Testis (tissue), 3 donors: ENCODE measurements around the gene KRTAP16-1. TPM values are rescaled to one million over a fixed set of nuclear protein-coding genes. Genes with fewer than 3 reads are reported as not detected.

ENCODE experiments used
- DNase-seq: peaks from one replicate; pipeline ENCODE4 v3.0.0-alpha.2; 2019
- H3K27ac ChIP-seq, 2 donors: fragments of 200-600 bp; sonication (generic); one replicate each; pipeline ENCODE4 v1.5.1; 2019
- H3K27me3 ChIP-seq: fragments of 200-600 bp; sonication (generic); one replicate; pipeline ENCODE4 v1.5.1; 2019
- H3K36me3 ChIP-seq: fragments of 200-600 bp; sonication (generic); one replicate; pipeline ENCODE4 v1.5.1; 2017; ENCODE audit warnings: low read depth; ENCODE audit errors: missing control alignments
- H3K4me1 ChIP-seq: fragments of 200-600 bp; sonication (generic); one replicate; pipeline ENCODE4 v1.5.1; 2019
- H3K4me3 ChIP-seq, 2 donors: fragments of 200-600 bp; sonication (generic); one replicate each; pipeline ENCODE4 v1.5.1; 2017 to 2019
- H3K9me3 ChIP-seq: fragments of 200-600 bp; sonication (generic); one replicate; pipeline ENCODE4 v1.5.1; 2017
- POLR2A ChIP-seq: fragments of 450-650 bp; IDR thresholded peaks from one replicate; pipeline ENCODE4 v1.6.1; 2017; ENCODE audit warnings: antibody characterized with exemption, mild to moderate bottlenecking, moderate library complexity
- WGBS, 2 donors: methylation state at CpG; one replicate each; pipeline ENCODE4 v1.1.5; 2018; 5-methylcytosine and 5-hydroxymethylcytosine counted together
- intact Hi-C: fragments of 100-400 bp; cut with DNase I; formaldehyde crosslinking; loops from one replicate; pipeline ENCODE4 v1.15.1; 2023; ENCODE audit warnings: low total_unique reads
- polyA plus RNA-seq: library from polyadenylated mRNA; stranded (reverse); fragments of 350-450 nt; fragmentation: Illumina TruSeq; extraction: RNeasy Lipid Tissue Mini Kit (QIAGEN cat#74804); gene quantifications from one replicate; pipeline ENCODE4 v1.2.3, GENCODE V29; 2014; ENCODE audit warnings: low read depth, low replicate concordance; ENCODE audit not compliant: insufficient read depth
- total RNA-seq, 2 donors: library from RNA; depleted of rRNA; stranded (reverse); fragments of >200 nt; gene quantifications; one replicate each; pipeline ENCODE4 v1.2.3, GENCODE V29; 2016
- TF ChIP-seq, protein P1 (sequence below), 3 experiments: fragments of 450-650 bp in 2 of 3; fragments of 200-600 bp in 1 of 3; sonication (generic) in 1 of 3; IDR thresholded peaks; one replicate each; pipeline ENCODE4 v1.5.1; 2016 to 2019; ENCODE audit warnings: antibody characterized with exemption in 3 of 3, mild to moderate bottlenecking in 2 of 3, moderate library complexity in 1 of 3

The KRTAP16-1 gene
- total and polyA plus RNA-seq, 3 donors from 2014 or later: not detected

DNA sequence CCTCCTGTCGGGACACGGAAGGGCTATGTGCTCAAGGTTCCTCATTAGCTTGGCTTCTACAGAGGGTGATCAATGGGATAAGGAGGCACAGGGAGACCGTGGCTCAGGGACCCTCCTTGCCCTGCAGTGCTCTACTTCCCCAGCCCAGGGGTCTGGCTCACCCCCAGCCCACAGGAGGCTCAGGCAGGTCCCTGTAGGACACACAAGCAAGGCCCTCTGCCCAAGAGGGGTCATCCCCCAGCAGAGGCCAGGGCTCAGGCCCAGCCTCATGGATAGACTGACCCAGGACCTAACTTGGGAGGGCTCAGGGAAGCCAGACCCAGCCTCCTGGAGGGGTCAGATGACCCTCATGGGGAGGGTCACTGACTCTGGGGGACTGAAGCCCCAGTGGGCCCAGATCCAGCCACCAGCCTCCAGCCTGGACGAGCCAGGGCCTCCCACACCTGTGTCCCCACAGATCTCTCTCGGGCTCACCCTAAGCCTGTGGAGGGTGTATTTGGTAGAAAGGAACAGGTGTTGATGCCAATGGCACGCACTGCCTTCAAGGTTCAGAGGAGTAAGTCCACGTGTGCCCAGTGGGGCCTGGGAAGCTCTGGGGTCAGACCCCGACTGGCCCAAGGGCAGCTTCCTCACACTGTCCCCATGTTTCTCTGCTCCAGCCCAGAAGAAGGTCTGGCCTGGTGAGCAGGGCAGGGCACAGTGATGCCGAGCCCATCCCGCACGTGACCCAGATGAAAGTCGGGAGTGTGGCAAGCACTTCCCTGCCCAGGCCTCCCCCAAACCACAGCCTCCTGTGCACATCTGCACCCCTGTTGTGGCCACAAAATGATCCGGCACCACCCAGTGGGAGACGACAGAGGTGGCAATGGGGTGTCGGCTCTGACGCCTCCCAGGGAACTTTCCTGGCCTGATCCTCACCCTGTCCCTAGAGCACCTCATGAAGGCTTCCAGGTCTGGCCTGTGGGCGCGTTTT is 17.4 kb upstream of the KRTAP16-1 start:
- DNase-seq: no peak
- H3K27ac ChIP-seq: no peak overlapping the region
- intact Hi-C loops: loop anchor here (10.0 kb wide), 1 partner anchor 422 kb away; no protein-coding TSS in a partner anchor
- no peaks in the 10 kb centered on the region for H3K36me3 ChIP-seq
- no peaks in the 10 kb centered on the region for H3K9me3 ChIP-seq
- no peaks in the 10 kb centered on the region for H3K27me3 ChIP-seq
- TF ChIP-seq, protein P1, sequence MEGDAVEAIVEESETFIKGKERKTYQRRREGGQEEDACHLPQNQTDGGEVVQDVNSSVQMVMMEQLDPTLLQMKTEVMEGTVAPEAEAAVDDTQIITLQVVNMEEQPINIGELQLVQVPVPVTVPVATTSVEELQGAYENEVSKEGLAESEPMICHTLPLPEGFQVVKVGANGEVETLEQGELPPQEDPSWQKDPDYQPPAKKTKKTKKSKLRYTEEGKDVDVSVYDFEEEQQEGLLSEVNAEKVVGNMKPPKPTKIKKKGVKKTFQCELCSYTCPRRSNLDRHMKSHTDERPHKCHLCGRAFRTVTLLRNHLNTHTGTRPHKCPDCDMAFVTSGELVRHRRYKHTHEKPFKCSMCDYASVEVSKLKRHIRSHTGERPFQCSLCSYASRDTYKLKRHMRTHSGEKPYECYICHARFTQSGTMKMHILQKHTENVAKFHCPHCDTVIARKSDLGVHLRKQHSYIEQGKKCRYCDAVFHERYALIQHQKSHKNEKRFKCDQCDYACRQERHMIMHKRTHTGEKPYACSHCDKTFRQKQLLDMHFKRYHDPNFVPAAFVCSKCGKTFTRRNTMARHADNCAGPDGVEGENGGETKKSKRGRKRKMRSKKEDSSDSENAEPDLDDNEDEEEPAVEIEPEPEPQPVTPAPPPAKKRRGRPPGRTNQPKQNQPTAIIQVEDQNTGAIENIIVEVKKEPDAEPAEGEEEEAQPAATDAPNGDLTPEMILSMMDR (IDR thresholded peaks at IDR 0.05): no peak
- no peak for TF ChIP-seq POLR2A
- WGBS, 2 donors: 85 to 91% methylated on average over 10 to 18 of the region's 18 CpGs
- H3K4me3 ChIP-seq: no peak overlapping the region
- H3K4me1 ChIP-seq: no peaks in the 10 kb centered on the region

DNA sequence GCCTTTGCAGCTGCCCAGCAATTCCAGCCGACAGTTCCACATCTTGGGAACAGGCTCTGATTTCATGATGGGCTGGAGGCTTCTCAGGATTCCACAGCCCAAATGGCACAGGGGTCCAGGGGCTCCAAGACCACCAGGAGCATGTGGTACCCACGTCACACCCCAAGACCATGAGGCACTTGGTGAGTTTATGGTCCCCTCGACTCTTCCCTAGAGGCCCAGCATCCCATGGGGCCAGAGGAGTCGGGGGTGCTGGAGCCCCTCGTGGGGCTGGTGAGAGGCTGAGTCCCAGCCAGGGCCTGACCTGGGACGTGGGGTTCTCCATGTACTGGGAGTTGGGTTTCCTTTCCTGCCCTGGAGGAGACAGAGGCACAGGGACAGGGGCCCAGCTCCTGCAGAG is 16.5 kb upstream of the KRTAP16-1 start:
- Histone ChIP-seq H3K36me3 (no peaks in the 10 kb centered on the region), H3K27ac (no peak overlapping the region), H3K4me3 (no peak overlapping the region), H3K27me3 (no peaks in the 10 kb centered on the region), H3K9me3 (no peaks in the 10 kb centered on the region), H3K4me1 (no peaks in the 10 kb centered on the region)
- no peak for DNase-seq
- intact Hi-C loops: loop anchor here (10.0 kb wide), 1 partner anchor 421 kb away; no protein-coding TSS in a partner anchor
- TF ChIP-seq, protein P1 (IDR thresholded peaks at IDR 0.05): no peak
- no peak for TF ChIP-seq POLR2A
- WGBS, 2 donors: 95 to 100% methylated on average over 1 to 6 of the region's 6 CpGs

DNA sequence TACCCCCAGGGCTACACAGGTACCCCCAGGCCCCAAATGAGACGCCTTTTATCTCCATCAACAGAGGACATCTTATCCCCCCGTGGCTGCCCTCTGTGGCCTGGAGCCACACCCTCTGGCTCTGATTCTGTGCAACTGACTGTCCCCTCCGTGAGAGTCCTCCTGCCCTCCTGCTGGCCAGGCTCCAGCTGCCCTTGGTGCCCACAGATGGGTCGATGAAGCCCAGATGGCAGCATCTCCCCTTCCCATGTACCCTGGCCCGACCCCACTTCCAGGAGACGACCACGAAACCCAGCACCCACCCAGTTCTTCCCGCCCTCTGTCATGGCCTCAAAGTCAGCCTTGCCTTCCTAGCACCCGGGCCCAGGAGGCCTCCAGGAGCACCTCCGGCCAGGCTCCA is 16.0 kb upstream of the KRTAP16-1 start:
- DNase-seq: no peak
- no peaks in the 10 kb centered on the region for H3K36me3 ChIP-seq
- intact Hi-C loops: loop anchor here (10.0 kb wide), 1 partner anchor 420 kb away; no protein-coding TSS in a partner anchor
- no peak overlapping the region for H3K27ac ChIP-seq
- 89 to 93% methylated on average over 3 to 10 of the region's 10 CpGs for WGBS, 2 donors
- H3K27me3 ChIP-seq: no peaks in the 10 kb centered on the region
- no peaks in the 10 kb centered on the region for H3K9me3 ChIP-seq
- no peaks in the 10 kb centered on the region for H3K4me1 ChIP-seq
- TF ChIP-seq, protein P1 (IDR thresholded peaks at IDR 0.05): no peak
- no peak for TF ChIP-seq POLR2A
- no peak overlapping the region for H3K4me3 ChIP-seq

DNA sequence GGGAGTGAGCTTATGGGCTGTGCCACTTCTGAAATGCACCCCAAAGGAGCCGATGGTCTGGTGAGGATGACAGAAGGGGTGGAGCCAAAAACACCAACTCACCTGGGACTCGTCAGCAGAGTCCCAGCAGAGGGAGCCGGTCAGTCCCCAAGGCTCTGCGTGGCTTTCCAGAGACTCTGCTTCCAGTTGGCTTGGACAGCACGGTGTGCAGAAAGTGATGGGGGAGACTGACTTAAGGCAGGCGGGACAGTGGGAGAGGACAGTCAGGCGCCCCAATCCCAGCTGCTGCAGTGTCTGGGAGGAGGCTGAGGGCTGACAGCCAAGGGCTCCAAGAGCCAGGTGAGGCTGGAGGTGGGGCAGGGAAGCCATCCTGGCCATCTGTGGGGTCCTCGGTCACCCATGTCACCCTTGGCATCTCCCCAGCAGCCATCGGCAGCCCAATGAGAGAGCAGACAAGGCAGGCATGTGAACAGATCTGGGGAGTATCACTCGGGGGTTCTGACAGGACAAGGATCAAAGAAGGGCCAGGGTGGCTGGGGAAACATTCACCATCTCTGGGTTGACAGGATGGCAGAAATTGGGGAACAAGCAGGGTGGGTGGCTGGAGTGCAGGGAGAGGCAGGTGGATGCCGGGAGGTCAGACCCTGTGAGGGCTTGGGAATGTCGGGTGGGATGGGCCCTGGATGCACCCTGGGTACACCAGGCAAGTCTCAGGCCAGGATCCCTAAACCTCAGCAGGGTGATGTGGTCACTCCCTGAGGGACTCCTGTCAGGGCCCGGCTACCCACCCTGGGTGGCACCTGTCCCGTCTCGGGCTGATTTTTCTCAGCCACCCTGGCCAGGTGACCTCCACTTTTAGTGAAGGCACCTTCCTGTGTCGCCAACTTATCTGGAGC is 15.3 kb upstream of the KRTAP16-1 start:
- Histone ChIP-seq H3K4me1 (no peaks in the 10 kb centered on the region), H3K27ac (no peak overlapping the region), H3K4me3 (no peak overlapping the region), H3K27me3 (no peaks in the 10 kb centered on the region), H3K9me3 (no peaks in the 10 kb centered on the region), H3K36me3 (no peaks in the 10 kb centered on the region)
- intact Hi-C loops: loop anchor here (10.0 kb wide), 1 partner anchor 420 kb away; no protein-coding TSS in a partner anchor
- peak; percentile 30 for DNase-seq
- WGBS, 2 donors: 81 to 84% methylated on average over 16 of the region's 16 CpGs
- TF ChIP-seq, protein P1 (IDR thresholded peaks at IDR 0.05): no peak
- TF ChIP-seq POLR2A: no peak
